SK-N-SH (cell line): Measurements from ENCODE around the gene CALML6. TPM values are rescaled to one million over a fixed set of nuclear protein-coding genes. Genes with fewer than 3 reads are reported as not detected.

ENCODE experiments used
- CTCF ChIA-PET: fragments of 300-600, 350-600 bp; formaldehyde crosslinking; extraction: SDS; loops from one replicate; lab custom pipeline; 2021; lab: Yijun Ruan, JAX
- POLR2A ChIA-PET: fragments of 350-600 bp; sonication (Branson Sonifier 250); formaldehyde crosslinking; extraction: SDS; loops from one replicate; lab custom pipeline; 2020; ENCODE audit warnings: antibody characterized with exemption, inconsistent platforms; lab: Yijun Ruan, JAX
- DNase-seq: peaks from one replicate; pipeline ENCODE4 v3.0.0; 2012
- H2AFZ ChIP-seq: fragments of 200-600 bp; sonication (generic); 2 replicates; pipeline ENCODE4 v1.8.1; 2016; ENCODE audit warnings: antibody characterized with exemption, mild to moderate bottlenecking, low read depth
- H3F3A ChIP-seq: fragments of 200-600 bp; sonication (generic); replicated peaks from 2 replicates; pipeline ENCODE3; 2016; ENCODE audit warnings: antibody characterized with exemption, mild to moderate bottlenecking; ENCODE audit not compliant: insufficient read depth
- H3K27ac ChIP-seq, 2 experiments: fragments of 200-500 bp in 1 of 2; fragments of 200-600 bp in 1 of 2; sonication (Bioruptor generic) in 1 of 2; sonication (generic), shearing (Covaris generic) in 1 of 2; 2 replicates each; pipeline versions ENCODE4 v1.5.1 to v1.6.1; 2014 to 2016; ENCODE audit warnings: low read depth in 2 of 2, inconsistent platforms in 1 of 2, low read length in 1 of 2, mild to moderate bottlenecking in 1 of 2, mixed read lengths in 1 of 2
- H3K27me3 ChIP-seq: fragments of 200-600 bp; sonication (generic), shearing (Covaris generic); 2 replicates; pipeline ENCODE4 v1.6.1; 2016; ENCODE audit warnings: mixed run types; ENCODE audit not compliant: insufficient read depth
- H3K36me3 ChIP-seq, 2 experiments: fragments of 200-500 bp in 1 of 2; fragments of 200-600 bp in 1 of 2; sonication (Bioruptor generic) in 1 of 2; sonication (generic) in 1 of 2; replicated peaks in 1 of 2; 2 replicates each; pipeline versions ENCODE3 to v1.5.1; 2014 to 2016; ENCODE audit warnings: low read length in 1 of 2, mild to moderate bottlenecking in 1 of 2; ENCODE audit not compliant: insufficient read depth in 2 of 2, control insufficient read depth in 1 of 2
- H3K4me1 ChIP-seq, 2 experiments: fragments of 200-500 bp in 1 of 2; fragments of 200-600 bp in 1 of 2; sonication (Bioruptor generic) in 1 of 2; sonication (generic), shearing (Covaris generic) in 1 of 2; 2 replicates each; pipeline versions ENCODE4 v1.5.1 to v1.6.1; 2014 to 2016; ENCODE audit warnings: low read depth in 1 of 2, low read length in 1 of 2, mixed run types in 1 of 2; ENCODE audit not compliant: insufficient read depth in 2 of 2, control insufficient read depth in 1 of 2
- H3K4me2 ChIP-seq: fragments of 200-600 bp; sonication (generic), shearing (Covaris generic); 2 replicates; pipeline ENCODE4 v1.6.1; 2017; ENCODE audit warnings: mixed run types
- H3K4me3 ChIP-seq, 2 experiments: fragments of 200-500 bp in 1 of 2; fragments of 200-600 bp in 1 of 2; sonication (Bioruptor generic) in 1 of 2; sonication (generic), shearing (Covaris generic) in 1 of 2; 2 replicates each; pipeline versions ENCODE4 v1.5.1 to v1.8.1; 2014 to 2016; ENCODE audit warnings: low read depth in 2 of 2, inconsistent platforms in 1 of 2, low read length in 1 of 2, mild to moderate bottlenecking in 1 of 2, mixed read lengths in 1 of 2, moderate library complexity in 1 of 2
- H3K79me2 ChIP-seq: fragments of 200-600 bp; sonication (generic); 2 replicates; pipeline ENCODE4 v1.8.1; 2017; ENCODE audit warnings: mild to moderate bottlenecking; ENCODE audit not compliant: insufficient read depth
- H3K9ac ChIP-seq: fragments of 200-600 bp; sonication (generic); 2 replicates; pipeline ENCODE4 v1.6.1; 2017; ENCODE audit warnings: mixed run types
- H3K9me2 ChIP-seq: fragments of 200-600 bp; sonication (generic); 2 replicates; pipeline ENCODE4 v1.6.1; 2017; ENCODE audit warnings: mixed run types
- H3K9me3 ChIP-seq: fragments of 200-600 bp; sonication (generic); 2 replicates; pipeline ENCODE4 v1.6.1; 2017; ENCODE audit warnings: mixed run types, mild to moderate bottlenecking, moderate library complexity
- H4K20me1 ChIP-seq: fragments of 200-600 bp; sonication (generic); 2 replicates; pipeline ENCODE4 v1.6.1; 2017; ENCODE audit warnings: mild to moderate bottlenecking, mixed run types; ENCODE audit not compliant: insufficient read depth
- CHD2 ChIP-seq: fragments of 150-350 bp; IDR thresholded peaks from 2 replicates; pipeline ENCODE4 v1.6.1; 2018; ENCODE audit warnings: low read length; ENCODE audit not compliant: partially characterized antibody
- EP300 ChIP-seq, 2 experiments: IDR thresholded peaks; 2 replicates each; pipeline versions ENCODE4 v1.4.0 to v1.6.1; 2012; ENCODE audit warnings: borderline replicate concordance in 1 of 2, low read depth in 1 of 2, low read length in 1 of 2
- EZH2phosphoT487 ChIP-seq: fragments of 200-600 bp; sonication (generic); IDR thresholded peaks from 2 replicates; pipeline ENCODE4 v1.6.1; 2017; ENCODE audit warnings: low read depth, mixed run types, mild to moderate bottlenecking, antibody characterized with exemption, moderate library complexity, borderline replicate concordance
- FOSL2 ChIP-seq: IDR thresholded peaks from 2 replicates; pipeline ENCODE4 v1.4.0; 2012; ENCODE audit warnings: low read depth, mild to moderate bottlenecking, moderate library complexity, borderline replicate concordance
- FOXJ3 ChIP-seq: sonication (generic); formaldehyde crosslinking; IDR thresholded peaks from 2 replicates; pipeline ENCODE4 v1.5.1; 2020; ENCODE audit warnings: mild to moderate bottlenecking, missing genetic modification reagents
- MXI1 ChIP-seq: IDR thresholded peaks from 2 replicates; pipeline ENCODE4 v1.6.1; 2012; ENCODE audit warnings: mild to moderate bottlenecking, low read depth, low read length, improper control_type of control experiment
- NFIC ChIP-seq: IDR thresholded peaks from 2 replicates; pipeline ENCODE4 v1.4.0; 2012; ENCODE audit warnings: borderline replicate concordance
- NRF1 ChIP-seq: IDR thresholded peaks from 2 replicates; pipeline ENCODE4 v1.6.1; 2012; ENCODE audit warnings: low read depth, mild to moderate bottlenecking, low read length
- RAD21 ChIP-seq: IDR thresholded peaks from 2 replicates; pipeline ENCODE4 v1.6.1; 2012; ENCODE audit warnings: mild to moderate bottlenecking, low read length
- RCOR1 ChIP-seq: fragments of 150-350 bp; IDR thresholded peaks from 2 replicates; pipeline ENCODE4 v1.6.1; 2017; ENCODE audit warnings: antibody characterized with exemption, low read length
- RXRA ChIP-seq: IDR thresholded peaks from 2 replicates; pipeline ENCODE4 v1.4.0; 2012; ENCODE audit warnings: low read depth, mild to moderate bottlenecking, borderline replicate concordance
- TAF1 ChIP-seq: IDR thresholded peaks from 2 replicates; pipeline ENCODE4 v1.6.1; 2012; ENCODE audit warnings: low read depth, mild to moderate bottlenecking, low read length, moderate library complexity, borderline replicate concordance
- TEAD4 ChIP-seq: IDR thresholded peaks from 2 replicates; pipeline ENCODE4 v1.4.0; 2012; ENCODE audit warnings: mild to moderate bottlenecking, borderline replicate concordance; ENCODE audit not compliant: insufficient read depth
- YY1 ChIP-seq: IDR thresholded peaks from 2 replicates; pipeline ENCODE4 v1.4.0; 2012; ENCODE audit warnings: low read depth, mild to moderate bottlenecking
- WGBS: methylation state at CpG from one replicate; pipeline ENCODE4 v1.1.6; 2017; ENCODE audit warnings: low lambda C conversion rate; 5-methylcytosine and 5-hydroxymethylcytosine counted together
- polyA plus RNA-seq, 3 experiments: library from polyadenylated mRNA; depleted of rRNA; stranded (reverse); fragments of >200 nt; gene quantifications; 2 replicates each; pipeline ENCODE4 v1.2.3, GENCODE V29; 2012
- TF ChIP-seq, protein P1 (sequence below): IDR thresholded peaks from 2 replicates; pipeline ENCODE4 v1.4.0; 2012; ENCODE audit warnings: low read depth, borderline replicate concordance
- TF ChIP-seq, protein P2 (sequence below): IDR thresholded peaks from 2 replicates; pipeline ENCODE4 v1.4.0; 2012; ENCODE audit warnings: low read depth, borderline replicate concordance
- TF ChIP-seq, protein P3 (sequence below): IDR thresholded peaks from 2 replicates; pipeline ENCODE4 v1.4.0; 2012; ENCODE audit warnings: low read depth
- TF ChIP-seq, protein P4 (sequence below): fragments of 200-600 bp; sonication (generic); IDR thresholded peaks from 2 replicates; pipeline ENCODE4 v1.6.1; 2017; ENCODE audit warnings: antibody characterized with exemption, mild to moderate bottlenecking, moderate library complexity

CALML6 gene
- polyA plus RNA-seq, 1 of the 3 experiments (the other 2 are of a cell fraction) = 0.87 TPM

DNA sequence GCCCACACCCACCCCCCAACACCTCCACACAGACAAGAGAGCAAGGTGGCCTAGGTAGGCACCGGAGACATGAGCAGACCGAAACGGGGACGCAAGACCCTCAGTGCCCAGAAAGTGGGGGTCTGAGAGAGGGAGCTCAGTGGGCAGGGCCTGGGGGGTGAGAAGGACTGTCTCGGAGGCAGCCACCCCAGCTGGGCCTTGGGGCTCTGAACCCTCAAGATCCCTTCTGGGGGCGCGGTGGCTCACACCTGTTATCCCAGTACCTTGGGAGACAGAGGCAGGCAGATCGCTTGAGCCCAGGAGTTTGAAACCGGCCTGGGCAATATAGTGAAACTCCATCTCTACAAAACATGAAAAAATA is 15.1 kb upstream of the CALML6 start:
- no peak overlapping the region for H3K4me2 ChIP-seq
- H3K4me3 ChIP-seq = no peak overlapping the region
- no peak for DNase-seq
- ChIA-PET POLR2A (no interaction called here), CTCF (interaction anchor here (0.8 to 6.9 kb wide), 3 partner anchors 7 to 100 kb away, joined by 3 to 51 read pairs (median 4); no protein-coding TSS in a partner anchor)
- H3K27ac ChIP-seq = no peak overlapping the region
- TF ChIP-seq TAF1 (no peak), EZH2phosphoT487 (no peak), CHD2 (no peak), FOSL2 (no peak), RXRA (no peak), TEAD4 (no peak), NFIC (no peak), EP300 (IDR thresholded peaks at IDR 0.05; ENCODE audit: borderline replicate concordance in 1 of 2, low read depth in 1 of 2, low read length in 1 of 2) (no peak), YY1 (no peak)
- TF ChIP-seq, protein P1, sequence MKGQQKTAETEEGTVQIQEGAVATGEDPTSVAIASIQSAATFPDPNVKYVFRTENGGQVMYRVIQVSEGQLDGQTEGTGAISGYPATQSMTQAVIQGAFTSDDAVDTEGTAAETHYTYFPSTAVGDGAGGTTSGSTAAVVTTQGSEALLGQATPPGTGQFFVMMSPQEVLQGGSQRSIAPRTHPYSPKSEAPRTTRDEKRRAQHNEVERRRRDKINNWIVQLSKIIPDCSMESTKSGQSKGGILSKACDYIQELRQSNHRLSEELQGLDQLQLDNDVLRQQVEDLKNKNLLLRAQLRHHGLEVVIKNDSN = no peak
- TF ChIP-seq, protein P2, sequence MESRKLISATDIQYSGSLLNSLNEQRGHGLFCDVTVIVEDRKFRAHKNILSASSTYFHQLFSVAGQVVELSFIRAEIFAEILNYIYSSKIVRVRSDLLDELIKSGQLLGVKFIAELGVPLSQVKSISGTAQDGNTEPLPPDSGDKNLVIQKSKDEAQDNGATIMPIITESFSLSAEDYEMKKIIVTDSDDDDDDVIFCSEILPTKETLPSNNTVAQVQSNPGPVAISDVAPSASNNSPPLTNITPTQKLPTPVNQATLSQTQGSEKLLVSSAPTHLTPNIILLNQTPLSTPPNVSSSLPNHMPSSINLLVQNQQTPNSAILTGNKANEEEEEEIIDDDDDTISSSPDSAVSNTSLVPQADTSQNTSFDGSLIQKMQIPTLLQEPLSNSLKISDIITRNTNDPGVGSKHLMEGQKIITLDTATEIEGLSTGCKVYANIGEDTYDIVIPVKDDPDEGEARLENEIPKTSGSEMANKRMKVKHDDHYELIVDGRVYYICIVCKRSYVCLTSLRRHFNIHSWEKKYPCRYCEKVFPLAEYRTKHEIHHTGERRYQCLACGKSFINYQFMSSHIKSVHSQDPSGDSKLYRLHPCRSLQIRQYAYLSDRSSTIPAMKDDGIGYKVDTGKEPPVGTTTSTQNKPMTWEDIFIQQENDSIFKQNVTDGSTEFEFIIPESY = no peak
- TF ChIP-seq, protein P3, sequence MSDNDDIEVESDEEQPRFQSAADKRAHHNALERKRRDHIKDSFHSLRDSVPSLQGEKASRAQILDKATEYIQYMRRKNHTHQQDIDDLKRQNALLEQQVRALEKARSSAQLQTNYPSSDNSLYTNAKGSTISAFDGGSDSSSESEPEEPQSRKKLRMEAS = no peak
- H4K20me1 ChIP-seq = no peaks in the 10 kb centered on the region
- no peak overlapping the region for H2AFZ ChIP-seq
- no peak overlapping the region for H3K9ac ChIP-seq
- 91% methylated on average over 7 of the region's 9 CpGs for WGBS
- H3K27me3 ChIP-seq = no peaks in the 10 kb centered on the region
- no peaks in the 10 kb centered on the region; the same call in 1 of the 2 replicates for H3K79me2 ChIP-seq
- H3K9me2 ChIP-seq = no peaks in the 10 kb centered on the region
- no peaks in the 10 kb centered on the region for H3K9me3 ChIP-seq
- no peaks in the 10 kb centered on the region for H3K36me3 ChIP-seq
- H3F3A ChIP-seq = peaks cover 3% of the 10 kb centered on the region
- H3K4me1 ChIP-seq = peaks cover 0 to 17% of the 10 kb centered on the region in 2 experiments; a peak in 1 of 4 replicates

DNA sequence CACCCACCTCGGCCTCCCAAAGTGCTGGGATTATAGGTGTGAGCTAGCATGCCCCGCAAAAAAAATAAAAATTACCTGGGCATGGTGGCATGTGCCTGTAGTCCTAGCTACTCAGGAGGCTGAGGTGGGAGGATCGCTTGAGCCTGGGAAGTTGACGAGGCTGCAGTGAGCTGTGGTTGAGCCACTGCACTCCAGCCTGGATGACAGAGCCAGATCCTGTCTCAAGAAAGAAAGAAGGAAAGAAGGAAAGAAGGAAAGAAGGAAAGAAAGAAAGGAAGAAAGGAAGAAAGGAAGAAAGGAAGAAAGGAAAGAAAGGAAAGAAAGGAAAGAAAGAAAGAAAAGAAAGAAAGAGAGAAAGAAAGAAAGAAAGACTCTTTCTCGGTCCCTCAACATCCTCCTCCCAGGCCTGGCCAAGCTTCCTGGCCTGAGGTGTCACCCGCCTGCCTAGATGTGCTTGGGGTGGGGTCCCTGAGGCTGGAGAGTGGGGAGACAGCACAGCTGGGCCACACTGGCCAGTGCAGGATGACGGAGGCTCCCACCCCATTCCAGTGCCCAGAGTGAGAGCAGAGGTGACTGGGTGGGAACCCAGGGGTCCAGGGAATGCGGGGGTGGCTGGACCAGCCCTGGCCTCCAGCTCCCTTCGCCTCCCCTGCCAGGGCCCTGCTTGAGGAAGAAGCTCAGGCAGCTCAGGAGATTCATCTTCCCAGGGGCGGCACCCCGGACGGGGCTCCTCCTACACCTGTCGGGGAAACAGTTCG is 14.0 kb upstream of the CALML6 start:
- Histone ChIP-seq H3K27ac (no peak overlapping the region), H3K4me3 (no peak overlapping the region), H4K20me1 (no peaks in the 10 kb centered on the region), H3K36me3 (no peaks in the 10 kb centered on the region), H3K4me2 (no peak overlapping the region), H3K27me3 (no peaks in the 10 kb centered on the region), H3K79me2 (no peaks in the 10 kb centered on the region; the same call in 1 of the 2 replicates), H3F3A (peaks cover 7% of the 10 kb centered on the region), H3K9me3 (no peaks in the 10 kb centered on the region), H2AFZ (no peak overlapping the region), H3K9me2 (no peaks in the 10 kb centered on the region), H3K4me1 (peaks cover 0 to 8% of the 10 kb centered on the region in 2 experiments; a peak in 1 of 4 replicates), H3K9ac (no peak overlapping the region)
- ChIA-PET POLR2A (no interaction called here), CTCF (interaction anchor here (0.6 to 1.1 kb wide), 2 partner anchors 9 to 148 kb away, joined by 3 read pairs; no protein-coding TSS in a partner anchor)
- 84% methylated on average over 12 of the region's 14 CpGs for WGBS
- no peak for DNase-seq
- TF ChIP-seq, protein P1 = no peak
- TF ChIP-seq, protein P4, sequence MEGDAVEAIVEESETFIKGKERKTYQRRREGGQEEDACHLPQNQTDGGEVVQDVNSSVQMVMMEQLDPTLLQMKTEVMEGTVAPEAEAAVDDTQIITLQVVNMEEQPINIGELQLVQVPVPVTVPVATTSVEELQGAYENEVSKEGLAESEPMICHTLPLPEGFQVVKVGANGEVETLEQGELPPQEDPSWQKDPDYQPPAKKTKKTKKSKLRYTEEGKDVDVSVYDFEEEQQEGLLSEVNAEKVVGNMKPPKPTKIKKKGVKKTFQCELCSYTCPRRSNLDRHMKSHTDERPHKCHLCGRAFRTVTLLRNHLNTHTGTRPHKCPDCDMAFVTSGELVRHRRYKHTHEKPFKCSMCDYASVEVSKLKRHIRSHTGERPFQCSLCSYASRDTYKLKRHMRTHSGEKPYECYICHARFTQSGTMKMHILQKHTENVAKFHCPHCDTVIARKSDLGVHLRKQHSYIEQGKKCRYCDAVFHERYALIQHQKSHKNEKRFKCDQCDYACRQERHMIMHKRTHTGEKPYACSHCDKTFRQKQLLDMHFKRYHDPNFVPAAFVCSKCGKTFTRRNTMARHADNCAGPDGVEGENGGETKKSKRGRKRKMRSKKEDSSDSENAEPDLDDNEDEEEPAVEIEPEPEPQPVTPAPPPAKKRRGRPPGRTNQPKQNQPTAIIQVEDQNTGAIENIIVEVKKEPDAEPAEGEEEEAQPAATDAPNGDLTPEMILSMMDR = no peak
- TF ChIP-seq RCOR1 (no peak), NRF1 (no peak), FOXJ3 (CRISPR knock-in tag) (no peak), EZH2phosphoT487 (no peak), MXI1 (no peak), RAD21 (no peak)
